ENCODE data around the gene CCDC170.

Gene CCDC170

GRCh38 chr6:151658091-151658490 is 164.3 kb downstream of the CCDC170 start:
- DNase-seq (ENCODE audit: low spot score) = no peak

- DNase-seq (ENCODE audit: low spot score) = no peak
Observed at GRCh38 chr6:151659212-151659611, 165.4 kb downstream of the CCDC170 start.

GRCh38 chr6:151661509-151661908 is 167.7 kb downstream of the CCDC170 start:
- DNase-seq (ENCODE audit: low spot score) = no peak

- DNase-seq (ENCODE audit: low spot score) = no peak
Observed at GRCh38 chr6:151661928-151662327, 168.1 kb downstream of the CCDC170 start.

DNA sequence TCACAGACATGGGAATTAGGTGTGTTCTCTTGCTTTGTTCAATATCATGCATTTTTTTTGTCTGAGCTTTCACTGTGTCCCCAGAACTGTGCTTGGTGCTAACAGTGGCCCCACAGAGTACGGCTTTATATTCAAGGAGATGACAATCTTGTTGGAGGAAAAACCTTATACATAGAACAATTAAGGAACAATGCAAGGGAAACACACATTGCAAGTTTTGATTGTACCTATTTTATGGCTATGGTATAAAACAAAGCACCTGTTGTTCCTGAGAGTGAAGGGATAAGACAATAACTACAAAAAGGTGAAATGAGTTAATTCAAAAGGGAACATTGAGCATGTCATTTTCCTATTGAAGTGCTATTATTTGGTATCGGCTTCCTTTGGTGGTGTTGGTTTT is 169.7 kb downstream of the CCDC170 start:
- no peak for DNase-seq (ENCODE audit: low spot score)

DNA sequence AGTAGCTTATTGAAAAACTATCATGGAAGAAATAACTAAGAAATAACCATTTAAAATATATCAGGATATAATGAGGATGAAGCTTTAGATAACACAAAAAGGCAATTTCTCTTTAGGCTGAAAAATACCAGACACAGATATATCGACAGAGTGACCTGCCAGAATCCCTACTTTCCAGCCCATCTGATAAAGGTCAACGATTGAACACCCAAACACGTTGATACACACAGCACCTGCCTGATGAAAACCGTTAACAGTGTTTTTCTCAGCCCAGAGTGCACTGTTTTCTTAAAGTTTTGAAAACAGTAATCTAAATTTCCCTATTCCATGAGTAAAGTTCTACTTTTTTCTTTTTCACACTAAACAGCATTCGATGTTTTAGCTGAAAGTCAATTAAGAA is 170.6 kb downstream of the CCDC170 start:
- no peak for DNase-seq (ENCODE audit: low spot score)

DNA sequence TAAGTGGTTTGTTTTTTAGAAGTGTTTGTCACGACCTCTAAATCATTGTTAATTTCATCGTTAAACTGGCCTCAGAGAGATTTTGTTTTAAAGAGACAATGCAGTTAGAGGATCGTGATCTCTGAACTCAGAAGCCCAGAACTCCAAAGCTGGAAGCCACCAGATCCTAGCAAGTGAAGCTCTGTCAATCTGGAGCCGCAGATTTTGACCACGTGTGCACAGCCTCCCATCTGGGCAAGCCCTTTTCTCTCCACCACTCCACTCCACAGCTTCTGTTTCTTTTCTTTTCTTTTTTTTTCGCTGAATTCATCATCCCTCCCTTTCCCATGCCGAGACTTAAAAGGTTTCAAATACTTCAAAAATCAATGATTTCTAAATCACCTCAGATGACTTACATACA is 171.5 kb downstream of the CCDC170 start:
- no peak for DNase-seq (ENCODE audit: low spot score)

DNA sequence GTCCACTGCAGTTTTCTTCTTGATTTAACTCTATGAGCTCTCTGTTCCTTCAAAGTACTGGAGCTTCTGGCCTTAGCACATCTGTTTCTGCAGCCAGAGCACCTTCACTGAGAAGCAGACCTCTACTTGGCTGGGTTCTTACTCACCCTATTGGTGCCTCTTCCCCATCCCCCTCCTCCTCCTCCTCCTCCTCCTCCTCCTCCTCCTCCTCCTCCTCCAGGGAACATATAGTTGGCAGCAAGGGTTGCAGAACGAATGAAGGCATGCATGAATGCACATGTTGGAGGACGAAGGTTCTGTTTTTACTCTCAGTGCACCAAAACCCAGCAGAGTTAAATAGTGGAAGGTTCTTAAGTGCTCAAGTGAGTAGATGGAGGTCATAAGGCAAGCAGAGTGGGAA is 172.7 kb downstream of the CCDC170 start:
- no peak for DNase-seq (ENCODE audit: low spot score)

DNA sequence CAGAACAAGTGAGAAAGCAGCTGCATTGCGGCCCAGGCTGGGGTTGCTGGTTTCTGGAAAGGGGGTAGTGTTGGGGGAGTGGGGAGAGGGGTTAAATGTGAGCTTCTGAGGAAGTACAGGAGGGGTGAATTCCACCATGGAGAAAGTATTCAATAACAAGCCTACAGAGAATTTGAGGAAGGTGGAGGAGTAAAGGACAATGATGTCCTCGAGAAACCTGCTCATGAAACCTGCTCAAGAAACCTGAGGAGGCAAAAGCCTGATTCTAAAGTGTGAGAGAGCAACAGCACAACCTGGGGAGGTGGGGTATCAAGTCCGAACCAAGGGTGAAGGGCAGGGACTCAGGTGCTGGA is 175.4 kb downstream of the CCDC170 start:
- no peak for DNase-seq (ENCODE audit: low spot score)

GRCh38 chr6:151670116-151670515 is 176.3 kb downstream of the CCDC170 start:
- no peak for DNase-seq (ENCODE audit: low spot score)
